ENCODE data around the gene SPATA6L.
"Not testable (repeated sequence)": the region's sequence is repeated elsewhere in the genome, so short reads cannot be mapped to it uniquely, and the experiment has no call there.

GRCh38 chr9:4656196-4656595 is 10.1 kb downstream of the SPATA6L start:
- not testable (repeated sequence) for TF ChIP-seq ZNF274 (IDR thresholded peaks at IDR 0.05; ENCODE audit: low read depth, low read length); SUZ12 (IDR thresholded peaks at IDR 0.05; ENCODE audit: extremely low read depth, insufficient read depth, insufficient read length); YY1 (IDR thresholded peaks at IDR 0.05; ENCODE audit: insufficient read depth, insufficient read length)
